SK-N-SH (cell line): ENCODE data around the gene CDKL5.

Experiments used
- GABPA ChIP-seq: IDR thresholded peaks from 2 replicates; pipeline ENCODE4 v1.4.0; 2012; ENCODE audit warnings: low read depth, mild to moderate bottlenecking
- TF ChIP-seq, protein P1 (sequence below): fragments of 200-600 bp; sonication (generic); IDR thresholded peaks from 2 replicates; pipeline ENCODE4 v1.6.1; 2017; ENCODE audit warnings: antibody characterized with exemption, mild to moderate bottlenecking, moderate library complexity
- TF ChIP-seq, protein P2 (sequence below): fragments of 150-350 bp; IDR thresholded peaks from 2 replicates; pipeline ENCODE4 v1.6.1; 2017; ENCODE audit warnings: antibody characterized with exemption, low read length, low read depth, borderline replicate concordance

GRCh38 chrX:18545771-18546170 is 120.4 kb downstream of the CDKL5 start:
- TF ChIP-seq, protein P1, sequence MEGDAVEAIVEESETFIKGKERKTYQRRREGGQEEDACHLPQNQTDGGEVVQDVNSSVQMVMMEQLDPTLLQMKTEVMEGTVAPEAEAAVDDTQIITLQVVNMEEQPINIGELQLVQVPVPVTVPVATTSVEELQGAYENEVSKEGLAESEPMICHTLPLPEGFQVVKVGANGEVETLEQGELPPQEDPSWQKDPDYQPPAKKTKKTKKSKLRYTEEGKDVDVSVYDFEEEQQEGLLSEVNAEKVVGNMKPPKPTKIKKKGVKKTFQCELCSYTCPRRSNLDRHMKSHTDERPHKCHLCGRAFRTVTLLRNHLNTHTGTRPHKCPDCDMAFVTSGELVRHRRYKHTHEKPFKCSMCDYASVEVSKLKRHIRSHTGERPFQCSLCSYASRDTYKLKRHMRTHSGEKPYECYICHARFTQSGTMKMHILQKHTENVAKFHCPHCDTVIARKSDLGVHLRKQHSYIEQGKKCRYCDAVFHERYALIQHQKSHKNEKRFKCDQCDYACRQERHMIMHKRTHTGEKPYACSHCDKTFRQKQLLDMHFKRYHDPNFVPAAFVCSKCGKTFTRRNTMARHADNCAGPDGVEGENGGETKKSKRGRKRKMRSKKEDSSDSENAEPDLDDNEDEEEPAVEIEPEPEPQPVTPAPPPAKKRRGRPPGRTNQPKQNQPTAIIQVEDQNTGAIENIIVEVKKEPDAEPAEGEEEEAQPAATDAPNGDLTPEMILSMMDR, result no peak
- TF ChIP-seq GABPA, result no peak
- TF ChIP-seq, protein P2, sequence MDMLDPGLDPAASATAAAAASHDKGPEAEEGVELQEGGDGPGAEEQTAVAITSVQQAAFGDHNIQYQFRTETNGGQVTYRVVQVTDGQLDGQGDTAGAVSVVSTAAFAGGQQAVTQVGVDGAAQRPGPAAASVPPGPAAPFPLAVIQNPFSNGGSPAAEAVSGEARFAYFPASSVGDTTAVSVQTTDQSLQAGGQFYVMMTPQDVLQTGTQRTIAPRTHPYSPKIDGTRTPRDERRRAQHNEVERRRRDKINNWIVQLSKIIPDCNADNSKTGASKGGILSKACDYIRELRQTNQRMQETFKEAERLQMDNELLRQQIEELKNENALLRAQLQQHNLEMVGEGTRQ, result no peak
